Activated CD8-positive, alpha-beta memory T cell treated with anti-CD3 and anti-CD28 coated beads for 4 hours (primary cell): ENCODE measurements around the gene PDE4D.
"Not testable (repeated sequence)": the region's sequence is repeated elsewhere in the genome, so short reads cannot be mapped to it uniquely, and the experiment has no call there.

Source experiments
- DNase-seq, 2 donors: peaks; one replicate each; pipeline ENCODE4 v3.0.0-alpha.2; 2020; ENCODE audit warnings: low read depth in 2 of 2

Gene PDE4D

GRCh38 chr5:59608745-59609144 lies 284.8 kb downstream of the PDE4D start:
- DNase-seq, result no peak

- DNase-seq, result no peak
Observed at GRCh38 chr5:59607138-59607765, 286.3 kb downstream of the PDE4D start.

GRCh38 chr5:59605915-59606314 lies 287.6 kb downstream of the PDE4D start:
- no peak for DNase-seq

- no peak for DNase-seq
Observed at GRCh38 chr5:59604111-59604510, 289.4 kb downstream of the PDE4D start.

- DNase-seq, result no peak
Observed at GRCh38 chr5:59600998-59601397, 292.5 kb downstream of the PDE4D start.

- DNase-seq, result no peak
Observed at GRCh38 chr5:59600153-59600552, 293.4 kb downstream of the PDE4D start.

GRCh38 chr5:59599729-59600128 lies 293.8 kb downstream of the PDE4D start:
- DNase-seq, result no peak

GRCh38 chr5:59598547-59598874 lies 295.0 kb downstream of the PDE4D start:
- no peak for DNase-seq

- DNase-seq, result no peak
Observed at GRCh38 chr5:59597690-59598546, 295.6 kb downstream of the PDE4D start.

- DNase-seq, result no peak
Observed at GRCh38 chr5:59596586-59597350, 296.8 kb downstream of the PDE4D start.

GRCh38 chr5:59594118-59594517 lies 299.4 kb downstream of the PDE4D start:
- DNase-seq, result not testable (repeated sequence)

GRCh38 chr5:59593439-59594007 lies 300.0 kb downstream of the PDE4D start:
- no peak for DNase-seq

- DNase-seq, result no peak
Observed at GRCh38 chr5:59592101-59592500, 301.4 kb downstream of the PDE4D start.

GRCh38 chr5:59591162-59591561 lies 302.4 kb downstream of the PDE4D start:
- DNase-seq, result no peak

- DNase-seq, result no peak
Observed at GRCh38 chr5:59588922-59589321, 304.6 kb downstream of the PDE4D start.

- no peak for DNase-seq
Observed at GRCh38 chr5:59587489-59588337, 305.8 kb downstream of the PDE4D start.

GRCh38 chr5:59586841-59587240 lies 306.7 kb downstream of the PDE4D start:
- no peak for DNase-seq

- no peak for DNase-seq
Observed at GRCh38 chr5:59584858-59585846, 308.4 kb downstream of the PDE4D start.

- no peak for DNase-seq
Observed at GRCh38 chr5:59583810-59584562, 309.5 kb downstream of the PDE4D start.
